DMS79 treated with DMSO at 0.1 percent for 48 hours (cell line): ENCODE data around the gene MEIS3.

ENCODE experiments used
- DNase-seq: peaks from one replicate; lab custom pipeline; 2025; lab: John Stamatoyannopoulos, UW

The MEIS3 gene

DNA sequence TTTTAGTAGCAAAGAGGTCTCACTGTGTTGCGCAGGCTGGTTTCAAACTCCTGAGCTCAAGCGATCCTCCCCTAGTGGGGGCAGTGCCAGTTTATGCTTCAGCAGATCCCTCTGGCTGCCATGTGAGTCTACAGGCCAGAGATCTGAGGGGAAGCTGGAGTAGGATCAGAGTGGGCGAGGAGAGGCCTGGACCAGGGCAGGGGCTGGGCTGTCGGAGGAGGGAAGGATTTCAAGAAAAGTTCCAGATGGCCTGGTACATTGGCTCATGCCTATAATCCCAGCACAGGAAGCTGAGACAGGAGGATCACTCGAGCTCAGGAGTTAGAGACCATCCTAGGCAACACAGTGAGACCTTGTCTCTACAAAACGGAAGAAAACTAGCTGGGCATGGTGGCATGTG lies 60.4 kb downstream of the MEIS3 start:
- DNase-seq: no peak

DNA sequence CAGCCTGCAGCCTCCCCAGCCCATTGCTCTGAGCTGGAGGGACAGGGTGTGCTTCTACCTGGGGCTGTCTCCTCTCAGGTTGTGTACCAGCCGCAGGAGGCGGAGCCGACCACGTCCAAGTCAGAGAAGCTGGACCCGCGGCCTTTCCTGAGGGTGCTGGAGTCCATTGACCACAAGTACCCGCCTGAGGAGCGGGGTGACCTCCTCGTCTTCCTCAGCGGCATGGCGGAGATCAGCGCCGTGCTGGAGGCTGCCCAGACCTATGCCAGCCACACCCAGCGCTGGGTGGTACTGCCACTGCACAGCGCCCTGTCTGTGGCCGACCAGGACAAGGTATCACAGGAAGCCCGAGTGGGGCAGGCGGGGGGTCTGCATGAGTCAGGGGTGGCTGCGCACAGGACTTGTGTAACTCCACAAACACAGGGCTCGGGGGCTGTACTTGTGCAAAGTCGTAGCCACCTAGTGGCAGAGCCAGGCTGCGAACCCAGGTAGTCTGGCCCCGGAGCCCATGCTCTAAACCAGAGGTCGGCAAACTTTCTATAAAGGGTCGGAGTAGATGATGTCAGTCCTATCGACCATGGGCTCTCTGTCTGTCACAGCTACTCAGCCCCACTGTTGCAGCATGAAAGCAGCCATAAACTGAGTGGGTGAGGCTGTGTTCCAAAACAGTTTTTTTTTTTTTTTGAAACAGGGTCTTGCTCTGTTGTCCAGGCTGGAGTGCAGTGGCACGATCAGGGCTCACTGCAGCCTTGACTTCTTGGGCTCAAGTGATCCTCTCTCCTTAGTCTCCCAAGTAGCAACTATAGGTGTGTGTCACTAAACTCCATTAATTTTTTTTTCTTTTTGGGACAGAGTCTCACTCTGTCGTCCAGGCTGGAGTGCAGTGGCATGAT lies 61.3 kb downstream of the MEIS3 start:
- DNase-seq: no peak

DNA sequence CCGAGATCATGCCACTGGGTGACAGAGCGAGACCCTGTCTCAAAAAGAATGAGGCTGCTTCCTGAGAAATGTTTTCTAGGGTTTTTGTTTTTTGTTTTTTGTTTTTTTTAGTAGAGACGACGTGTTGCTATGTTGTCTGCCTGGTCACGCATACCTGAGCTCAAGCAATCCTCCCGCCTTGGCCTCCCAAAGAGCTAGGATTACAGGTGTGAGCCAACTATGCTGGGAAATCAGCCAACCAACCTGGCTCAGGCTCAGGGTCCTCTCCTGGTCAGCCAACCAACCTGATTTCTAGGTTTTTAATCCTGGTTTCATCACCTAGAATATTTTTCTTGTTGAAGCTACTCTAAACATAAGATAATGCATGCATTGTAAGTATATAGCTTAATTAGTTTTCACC lies 62.4 kb downstream of the MEIS3 start:
- DNase-seq: peak; percentile 22

DNA sequence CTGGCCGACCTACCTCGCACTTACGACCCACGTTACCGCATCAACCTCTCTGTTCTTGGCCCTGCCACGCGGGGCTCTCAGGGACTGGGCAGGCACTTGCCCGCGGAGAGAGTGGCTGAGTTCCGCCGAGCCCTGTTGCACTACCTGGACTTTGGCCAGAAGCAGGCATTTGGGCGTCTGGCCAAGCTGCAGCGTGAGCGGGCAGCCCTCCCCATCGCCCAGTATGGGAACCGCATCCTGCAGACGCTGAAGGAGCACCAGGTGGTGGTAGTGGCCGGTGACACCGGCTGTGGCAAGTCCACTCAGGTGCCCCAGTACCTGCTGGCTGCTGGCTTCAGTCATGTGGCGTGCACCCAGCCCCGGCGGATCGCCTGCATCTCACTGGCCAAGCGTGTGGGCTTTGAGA lies 66.0 kb downstream of the MEIS3 start:
- DNase-seq: peak; percentile 58
